ENCODE data around the gene DNAH9. TPM values are rescaled to one million over a fixed set of nuclear protein-coding genes. Genes with fewer than 3 reads are reported as not detected.
A peak's percentile ranks its signal among the peaks of the same experiment; 100 is the strongest.

Gene DNAH9
- polyA plus RNA-seq, 6 donors from 2014 or later = not detected

DNA sequence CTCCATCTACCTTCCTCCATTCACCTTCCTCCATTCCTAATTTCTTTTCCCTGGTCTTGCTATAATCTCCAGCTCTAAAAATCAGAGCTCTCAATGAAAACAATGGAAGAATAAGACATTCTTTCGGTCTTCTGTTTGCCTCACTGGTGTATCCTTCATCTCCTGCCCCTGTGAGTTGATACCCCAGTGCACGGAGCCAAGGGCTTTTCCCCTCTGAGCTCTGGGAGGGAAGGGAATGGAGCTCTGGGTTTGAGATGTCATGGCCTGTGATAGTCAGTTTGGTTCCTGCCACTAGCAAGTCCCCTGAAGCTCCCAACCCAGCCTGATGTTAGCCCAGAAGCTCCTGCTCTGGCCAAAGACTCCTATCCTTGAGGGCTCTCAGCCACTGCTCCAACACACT lies 36.6 kb upstream of the DNAH9 start:
- Mint-ChIP-seq H3K36me3 (no peaks in the 10 kb centered on the region), H3K27me3 (no peaks in the 10 kb centered on the region), H3K27ac (no peak overlapping the region), H3K9me3 (peaks cover 0 to 13% (median 4%) of the 10 kb centered on the region in 7 donors), H3K4me1 (no peaks in the 10 kb centered on the region), H3K4me3 (no peak overlapping the region)
- ATAC-seq (ENCODE audit: low read depth in 2 of 2) = no peak
- no peak for DNase-seq

DNA sequence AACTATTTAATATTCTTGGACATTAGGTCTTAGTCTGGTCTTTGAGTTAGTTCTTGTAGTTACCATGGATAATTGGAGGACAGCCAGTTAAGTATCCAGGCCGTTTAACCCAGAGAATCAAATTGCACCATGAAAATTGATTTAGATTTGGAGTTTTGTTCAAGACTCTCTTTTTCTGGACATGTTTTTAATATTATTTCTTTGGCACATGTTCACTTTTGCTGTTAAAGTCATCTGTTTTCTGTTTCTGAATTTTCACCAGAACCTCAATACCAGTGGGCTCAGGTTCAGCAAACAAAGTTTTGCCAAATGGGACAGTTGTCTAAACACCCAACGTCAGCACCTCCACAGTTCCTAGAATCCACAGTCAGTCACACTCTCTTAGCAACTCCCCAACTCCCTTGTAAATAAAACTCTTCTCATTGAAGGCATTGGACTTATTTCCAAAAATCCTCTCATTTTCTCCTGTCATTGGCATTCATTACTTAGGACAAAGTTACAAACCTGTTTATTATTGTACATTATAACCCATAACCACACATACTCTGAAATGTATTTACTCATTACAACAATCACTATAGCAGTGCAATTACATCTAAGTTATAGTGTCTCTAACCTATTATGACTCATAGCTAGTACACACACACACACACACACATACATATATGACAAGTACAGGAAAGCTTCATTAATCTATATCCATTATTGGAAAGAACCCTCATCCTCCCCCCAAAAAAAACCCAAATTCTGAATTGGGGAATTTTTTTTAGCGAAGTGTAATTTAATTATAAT lies 33.5 kb upstream of the DNAH9 start:
- no peak overlapping the region for H3K4me3 Mint-ChIP-seq
- no peak for ATAC-seq (ENCODE audit: low read depth in 2 of 2)

DNA sequence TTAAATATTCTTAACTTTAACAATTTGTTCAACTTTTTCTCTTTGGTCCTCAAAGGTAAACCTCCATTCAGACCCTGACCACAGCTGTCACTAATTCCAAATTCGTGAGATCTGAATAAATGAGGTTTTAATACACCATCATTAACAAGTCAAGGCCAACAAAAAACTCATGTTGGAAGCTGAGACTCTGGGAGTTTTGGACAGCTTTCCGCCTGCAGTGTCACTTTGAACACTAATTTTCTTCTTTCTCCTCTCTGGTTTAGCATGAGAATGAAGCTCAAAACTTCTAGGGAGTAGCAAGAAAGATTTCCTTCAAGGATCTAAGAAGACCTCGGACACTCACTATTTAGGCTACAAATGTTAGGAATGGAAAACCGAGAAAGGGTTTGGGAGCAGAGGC lies 32.7 kb upstream of the DNAH9 start:
- no peak for ATAC-seq (ENCODE audit: low read depth in 2 of 2)

More for the DNA sequence above, 33.5 kb upstream of the DNAH9 start:
- Mint-ChIP-seq H3K27ac (no peak overlapping the region), H3K36me3 (no peaks in the 10 kb centered on the region), H3K4me1 (no peaks in the 10 kb centered on the region), H3K27me3 (no peaks in the 10 kb centered on the region), H3K9me3 (peaks cover 0 to 15% (median 8%) of the 10 kb centered on the region in 7 donors)
- DNase-seq = no peak

DNA sequence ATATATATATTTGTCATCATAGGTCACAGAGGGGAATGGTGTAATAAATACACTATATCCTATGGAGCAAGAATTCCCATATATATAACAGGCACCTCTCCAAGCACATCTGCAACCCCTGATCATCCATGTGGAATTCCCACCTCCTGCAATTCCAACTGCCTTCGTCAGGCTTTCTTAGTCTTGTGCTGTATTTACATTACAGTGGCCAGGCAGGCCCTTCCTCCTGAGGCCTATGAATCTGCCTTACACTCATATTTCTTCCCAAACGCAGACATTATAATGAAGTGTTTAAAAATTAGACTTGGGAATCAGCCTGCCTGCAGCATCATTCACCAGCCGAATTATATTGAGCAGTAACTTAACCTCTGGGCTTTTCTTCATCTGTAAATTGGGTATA lies 19.3 kb upstream of the DNAH9 start:
- Mint-ChIP-seq H3K36me3 (no peaks in the 10 kb centered on the region), H3K27me3 (no peaks in the 10 kb centered on the region), H3K4me1 (no peaks in the 10 kb centered on the region), H3K4me3 (no peak overlapping the region), H3K27ac (no peak overlapping the region), H3K9me3 (peaks cover 0 to 5% (median 4%) of the 10 kb centered on the region in 7 donors)
- ATAC-seq (ENCODE audit: low read depth in 2 of 2) = no peak
- no peak for DNase-seq

More for the DNA sequence above, 32.7 kb upstream of the DNAH9 start:
- Mint-ChIP-seq H3K9me3 (peaks cover 0 to 15% (median 8%) of the 10 kb centered on the region in 7 donors), H3K27me3 (no peaks in the 10 kb centered on the region), H3K36me3 (no peaks in the 10 kb centered on the region), H3K27ac (peak overlapping the region in 1 of 6 donors; percentile 74), H3K4me1 (no peaks in the 10 kb centered on the region), H3K4me3 (no peak overlapping the region)
- no peak for DNase-seq

DNA sequence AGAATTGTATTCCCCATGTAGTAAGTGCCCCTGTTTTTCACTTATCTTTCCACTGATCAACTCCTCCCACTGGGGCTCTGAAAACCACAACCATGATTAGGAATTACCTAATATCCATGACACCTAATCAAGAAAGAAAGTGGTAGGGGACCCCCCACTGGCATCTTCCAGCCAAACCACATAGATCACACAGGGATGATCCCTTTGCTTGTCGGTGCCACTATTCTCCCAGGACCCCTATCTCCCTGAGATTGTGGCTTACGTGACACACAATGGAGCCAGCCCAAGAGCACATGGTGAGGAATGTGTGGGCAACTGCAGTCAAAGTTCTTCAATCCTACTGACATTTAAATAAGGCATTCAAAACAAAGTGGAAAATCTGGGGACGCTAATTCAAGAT lies 17.6 kb upstream of the DNAH9 start:
- Mint-ChIP-seq H3K27ac (peak overlapping the region in 1 of 6 donors; percentile 14), H3K36me3 (no peaks in the 10 kb centered on the region), H3K27me3 (no peaks in the 10 kb centered on the region), H3K9me3 (peaks cover 0 to 11% (median 3%) of the 10 kb centered on the region in 7 donors), H3K4me1 (no peaks in the 10 kb centered on the region), H3K4me3 (no peak overlapping the region)
- ATAC-seq (ENCODE audit: low read depth in 2 of 2) = no peak
- DNase-seq = no peak

DNA sequence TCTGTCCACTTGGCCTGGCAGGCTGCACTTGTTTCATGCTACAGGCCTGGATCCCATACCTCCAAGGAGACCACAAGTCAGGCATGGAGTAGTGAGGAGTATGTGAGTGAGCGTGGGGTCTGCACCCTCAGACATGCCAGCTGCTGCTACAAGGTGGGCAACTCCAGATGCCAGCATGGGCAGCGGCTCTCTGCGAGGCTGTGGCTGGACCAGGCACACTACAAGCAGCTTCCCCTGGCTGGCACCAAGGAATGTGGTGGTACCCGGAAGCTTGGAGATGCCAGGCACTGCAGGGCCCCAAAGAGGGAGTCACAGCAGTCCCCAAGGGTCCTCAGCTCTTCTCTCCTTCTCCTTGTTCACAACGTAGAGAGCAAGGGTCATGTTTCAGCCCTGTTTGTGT lies 16.1 kb upstream of the DNAH9 start:
- Mint-ChIP-seq H3K27me3 (no peaks in the 10 kb centered on the region), H3K9me3 (peaks cover 0 to 11% (median 4%) of the 10 kb centered on the region in 7 donors), H3K4me1 (no peaks in the 10 kb centered on the region), H3K4me3 (no peak overlapping the region), H3K27ac (no peak overlapping the region), H3K36me3 (no peaks in the 10 kb centered on the region)
- DNase-seq (no peak), ATAC-seq (ENCODE audit: low read depth in 2 of 2) (no peak)

DNA sequence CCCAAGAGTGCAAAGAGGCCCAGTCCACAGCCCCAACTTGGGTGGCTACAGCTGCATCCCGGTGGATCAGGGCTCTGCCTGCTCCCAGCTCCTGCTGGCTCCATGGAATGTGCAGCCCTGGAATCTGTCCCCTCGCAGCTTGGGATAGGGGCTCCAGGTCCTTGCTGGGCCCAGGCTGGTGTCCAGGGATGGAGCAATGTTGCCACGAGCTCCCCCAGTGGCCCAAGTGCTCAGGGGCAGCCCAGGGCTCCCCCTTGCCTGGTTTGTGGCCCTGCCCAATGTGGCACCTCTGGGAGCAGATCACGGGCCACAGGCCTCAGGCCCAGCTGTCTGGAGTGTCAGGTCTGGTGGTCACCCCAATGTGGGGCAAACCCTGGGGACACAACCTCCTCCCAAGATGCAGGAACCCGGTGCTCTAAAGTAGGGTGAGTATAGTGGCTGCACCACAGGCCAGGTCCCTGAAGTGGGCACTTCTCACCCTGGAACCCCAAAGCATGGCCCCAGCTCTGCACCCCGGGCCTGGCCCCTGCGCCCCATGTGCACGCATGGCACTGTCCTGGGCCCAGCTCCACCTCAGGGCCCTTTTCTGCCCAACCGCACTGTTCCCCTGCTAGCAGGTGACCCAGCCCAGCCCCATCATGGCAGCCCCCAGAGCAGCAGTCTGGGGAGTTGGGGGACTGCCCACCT lies 14.8 kb upstream of the DNAH9 start:
- no peaks in the 10 kb centered on the region for H3K36me3 Mint-ChIP-seq
- no peak overlapping the region for H3K4me3 Mint-ChIP-seq
- H3K9me3 Mint-ChIP-seq = peaks cover 0 to 13% (median 4%) of the 10 kb centered on the region in 7 donors
- ATAC-seq (ENCODE audit: low read depth in 2 of 2) (no peak), DNase-seq (no peak)
- no peaks in the 10 kb centered on the region for H3K4me1 Mint-ChIP-seq
- no peak overlapping the region for H3K27ac Mint-ChIP-seq
- no peaks in the 10 kb centered on the region for H3K27me3 Mint-ChIP-seq

DNA sequence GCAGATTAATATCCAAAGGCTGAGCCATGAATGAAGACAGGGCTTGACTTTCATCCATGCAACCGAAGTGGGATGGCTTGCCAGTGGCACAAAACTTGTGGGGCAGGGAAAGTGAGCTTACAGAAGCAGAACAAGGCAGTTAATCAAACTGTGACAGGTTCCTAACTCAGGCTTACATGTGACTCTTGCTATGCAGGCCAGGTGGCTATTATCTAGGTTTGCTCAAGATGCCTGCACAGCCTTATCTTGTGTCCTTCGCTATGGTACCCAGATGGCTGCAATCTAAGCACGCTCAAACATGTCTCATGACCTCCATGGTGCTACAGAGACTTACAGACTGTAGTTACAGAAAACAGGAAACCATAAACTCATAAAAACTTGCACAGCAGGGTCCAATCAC lies 8.6 kb upstream of the DNAH9 start:
- Mint-ChIP-seq H3K36me3 (no peaks in the 10 kb centered on the region), H3K27me3 (no peaks in the 10 kb centered on the region)
- DNase-seq = no peak

DNA sequence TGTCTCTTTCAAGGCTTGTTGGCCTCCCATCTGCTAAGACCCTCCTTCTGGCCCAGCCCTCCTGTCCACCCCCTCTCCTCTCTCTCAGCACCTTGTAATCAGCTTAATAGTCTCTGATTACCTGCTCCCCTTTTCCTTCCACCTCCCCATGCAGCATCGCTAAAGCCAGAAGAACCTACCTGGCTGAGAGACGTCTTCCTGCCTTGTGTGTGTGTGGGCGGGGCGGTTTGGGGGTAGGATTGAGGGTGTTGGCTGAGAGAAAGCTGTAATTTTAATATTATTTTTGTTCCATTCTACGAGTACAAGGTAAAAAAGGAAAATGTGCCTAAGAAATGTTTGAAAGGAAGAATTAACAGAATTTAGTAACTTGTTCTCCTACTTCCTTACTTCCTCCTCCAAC lies 3.4 kb downstream of the DNAH9 start:
- no peak for ATAC-seq (ENCODE audit: low read depth in 2 of 2)
- Mint-ChIP-seq H3K9me3 (peaks cover 2 to 7% (median 5%) of the 10 kb centered on the region in 7 donors), H3K4me3 (no peak overlapping the region), H3K4me1 (peaks cover 0 to 7% (median 5%) of the 10 kb centered on the region in 3 donors), H3K27me3 (peaks cover 24 to 36% (median 33%) of the 10 kb centered on the region in 3 donors), H3K27ac (no peak overlapping the region), H3K36me3 (peaks cover 0 to 7% of the 10 kb centered on the region in 2 donors)
- DNase-seq = no peak

More for the DNA sequence above, 8.6 kb upstream of the DNAH9 start:
- Mint-ChIP-seq H3K9me3 (peaks cover 3 to 12% (median 8%) of the 10 kb centered on the region in 7 donors), H3K4me3 (no peak overlapping the region), H3K27ac (no peak overlapping the region), H3K4me1 (no peaks in the 10 kb centered on the region)
- ATAC-seq (ENCODE audit: low read depth in 2 of 2) = no peak

DNA sequence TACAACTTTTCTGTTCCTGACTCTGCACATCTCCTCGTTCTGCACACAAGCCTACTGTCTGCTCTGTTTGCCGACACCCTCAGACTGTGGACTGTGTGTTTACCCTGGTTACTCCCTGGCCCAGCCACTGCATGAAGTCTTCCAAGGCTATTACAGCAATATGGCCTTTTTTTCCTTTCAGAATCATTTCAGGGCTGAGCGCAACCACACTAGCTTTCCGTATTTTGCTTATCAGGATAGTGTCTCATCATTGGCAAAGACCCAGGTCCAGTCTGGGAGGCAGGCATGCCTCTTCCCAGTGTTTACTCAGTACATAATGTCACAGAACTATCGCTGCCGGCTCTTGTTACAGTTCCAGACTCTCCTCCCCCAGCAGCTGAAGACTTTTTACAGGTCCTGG lies 10.1 kb downstream of the DNAH9 start:
- Mint-ChIP-seq H3K4me3 (no peak overlapping the region), H3K36me3 (no peaks in the 10 kb centered on the region), H3K27ac (no peak overlapping the region), H3K27me3 (peaks cover 0 to 8% (median 0%) of the 10 kb centered on the region in 3 donors), H3K9me3 (peaks cover 0 to 4% (median 0%) of the 10 kb centered on the region in 7 donors), H3K4me1 (no peaks in the 10 kb centered on the region)
- no peak for DNase-seq
- ATAC-seq (ENCODE audit: low read depth in 2 of 2) = no peak

DNA sequence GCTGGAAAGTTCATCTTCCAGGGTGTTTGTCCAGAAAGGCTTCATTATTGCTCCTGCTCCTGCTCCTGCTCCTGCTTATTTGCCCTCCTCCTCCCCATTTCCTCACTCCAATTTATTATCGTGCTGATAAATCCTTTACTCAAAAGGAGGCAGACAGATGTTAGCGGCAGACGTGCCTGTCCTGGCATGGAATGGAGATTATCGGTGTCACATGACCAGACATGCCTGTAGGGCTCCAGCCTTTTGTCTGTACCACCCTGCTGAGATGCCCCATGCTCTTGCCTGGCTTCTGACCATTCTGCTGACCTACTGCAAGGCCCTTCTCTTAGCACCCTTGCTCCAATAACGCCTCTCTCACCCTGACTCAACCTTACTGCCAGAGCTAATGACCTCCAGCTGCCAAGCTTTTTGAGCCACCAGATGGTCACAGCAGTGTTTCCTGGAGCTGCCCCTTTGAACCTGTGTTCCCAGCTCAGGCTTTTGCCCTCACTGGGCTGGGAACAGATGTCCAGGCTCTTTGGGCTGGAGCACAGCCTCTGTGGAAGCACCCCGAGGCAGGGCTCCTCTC lies 12.8 kb downstream of the DNAH9 start:
- H3K4me3 Mint-ChIP-seq = no peak overlapping the region
- H3K27me3 Mint-ChIP-seq = peaks cover 0 to 8% (median 4%) of the 10 kb centered on the region in 3 donors
- DNase-seq (no peak), ATAC-seq (ENCODE audit: low read depth in 2 of 2) (no peak)
- H3K36me3 Mint-ChIP-seq = no peaks in the 10 kb centered on the region
- H3K4me1 Mint-ChIP-seq = no peaks in the 10 kb centered on the region
- no peak overlapping the region for H3K27ac Mint-ChIP-seq
- peaks cover 0 to 4% (median 0%) of the 10 kb centered on the region in 7 donors for H3K9me3 Mint-ChIP-seq

DNA sequence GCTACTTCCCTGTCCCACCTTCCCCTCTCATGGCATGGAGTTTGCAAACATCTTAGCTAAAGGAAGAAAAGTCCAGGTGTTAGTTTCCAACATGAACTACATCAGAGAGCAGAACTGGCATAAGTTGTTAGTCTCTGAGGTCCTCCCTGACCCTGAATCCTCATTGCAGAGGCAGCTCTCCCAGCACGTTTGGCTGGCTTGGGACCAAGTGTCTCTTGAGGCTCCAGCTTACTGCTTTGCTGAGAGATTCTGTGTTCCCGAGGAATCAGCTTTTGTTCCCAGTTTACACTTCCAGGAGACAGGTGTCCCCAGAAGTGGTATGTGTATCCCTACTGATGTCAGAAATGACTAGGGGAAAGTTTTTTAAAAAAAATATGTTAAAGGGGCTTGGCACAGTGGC lies 14.7 kb downstream of the DNAH9 start:
- H3K4me1 Mint-ChIP-seq = no peaks in the 10 kb centered on the region
- H3K27ac Mint-ChIP-seq = no peak overlapping the region
- DNase-seq (no peak), ATAC-seq (ENCODE audit: low read depth in 2 of 2) (no peak)
- H3K4me3 Mint-ChIP-seq = no peak overlapping the region
- peaks cover 0 to 4% (median 0%) of the 10 kb centered on the region in 7 donors for H3K9me3 Mint-ChIP-seq
- H3K27me3 Mint-ChIP-seq = peaks cover 0 to 8% (median 8%) of the 10 kb centered on the region in 3 donors
- H3K36me3 Mint-ChIP-seq = no peaks in the 10 kb centered on the region

DNA sequence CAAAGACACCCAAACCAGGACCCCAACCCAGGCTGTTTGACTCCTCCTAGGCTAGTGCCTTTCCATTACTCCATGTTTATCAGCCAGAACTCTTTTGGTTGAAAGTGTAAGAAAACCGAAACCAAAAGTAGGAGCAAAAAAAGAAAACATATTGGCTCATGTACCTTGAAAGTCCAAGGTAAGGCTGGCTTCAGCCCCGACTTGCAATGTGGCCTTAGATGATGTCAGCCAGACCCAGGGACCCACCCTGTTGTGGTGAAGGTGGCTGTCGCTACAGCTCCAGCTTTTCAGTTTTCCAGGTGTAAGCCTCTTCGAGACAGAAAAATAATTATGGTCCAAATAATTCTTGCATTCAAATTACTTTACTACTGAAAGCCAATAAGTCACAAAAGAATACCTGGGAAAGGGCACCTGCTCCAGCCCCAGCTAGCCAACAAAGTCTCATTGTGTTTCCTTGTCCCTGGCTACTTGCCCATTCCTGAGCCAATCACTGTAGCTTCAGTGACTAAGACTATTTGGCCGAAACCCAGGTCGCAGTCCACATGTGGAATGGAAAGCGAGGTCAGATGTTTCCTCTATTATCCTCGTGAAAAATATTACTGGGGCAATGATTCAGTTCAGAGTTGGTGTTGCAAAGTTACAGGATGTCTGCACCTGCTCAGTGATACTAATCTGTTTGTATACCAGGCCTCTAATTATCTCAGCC lies 20.7 kb downstream of the DNAH9 start:
- Mint-ChIP-seq H3K9me3 (peaks cover 0 to 8% (median 5%) of the 10 kb centered on the region in 7 donors), H3K4me3 (no peak overlapping the region), H3K36me3 (no peaks in the 10 kb centered on the region), H3K27me3 (peaks cover 0 to 8% (median 0%) of the 10 kb centered on the region in 3 donors), H3K27ac (no peak overlapping the region), H3K4me1 (no peaks in the 10 kb centered on the region)
- DNase-seq = no peak
- no peak for ATAC-seq (ENCODE audit: low read depth in 2 of 2)
